IMR-90 (cell line): Measurements from ENCODE around the gene SPZ1. TPM values are rescaled to one million over a fixed set of nuclear protein-coding genes. Genes with fewer than 3 reads are reported as not detected.

Source experiments
- ATAC-seq: fragments of 200-7000 bp; cut with Tn5 transposase; 2 replicates; pipeline ENCODE4 v1.9.1; 2020; ENCODE audit warnings: low read depth, mild to moderate bottlenecking, moderate library complexity
- BruUV-seq: library from RNA; stranded (reverse); fragments of 400-500 nt; replicated peaks from 2 replicates; lab custom pipeline; 2021; lab: Mats Ljungman, UMichigan
- CTCF ChIA-PET: fragments of 300-600 bp; formaldehyde crosslinking; extraction: SDS; loops from one replicate; lab custom pipeline; 2021; ENCODE audit warnings: antibody characterized with exemption; lab: Yijun Ruan, JAX
- POLR2A ChIA-PET: fragments of 300-600 bp; sonication (Branson Sonifier 250); formaldehyde crosslinking; loops from one replicate; lab custom pipeline; 2022; ENCODE audit warnings: antibody characterized with exemption; ENCODE audit not compliant: unreplicated experiment; lab: Charles Lee
- DNase-seq: peaks from one replicate; pipeline ENCODE4 v3.0.0; 2013
- H2AFZ ChIP-seq: replicated peaks from 2 replicates; pipeline ENCODE3; 2013; ENCODE audit warnings: low read length, mild to moderate bottlenecking; ENCODE audit not compliant: poor library complexity
- H2AK5ac ChIP-seq: 2 replicates; pipeline ENCODE4 v1.6.1; 2013; ENCODE audit warnings: low read depth, low read length, inconsistent platforms
- H2AK9ac ChIP-seq: replicated peaks from 2 replicates; pipeline ENCODE3; 2013; ENCODE audit warnings: mild to moderate bottlenecking, low read depth, low read length, moderate library complexity; ENCODE audit not compliant: poor library complexity
- H2BK120ac ChIP-seq: 2 replicates; pipeline ENCODE4 v1.6.1; 2013; ENCODE audit warnings: low read depth, low read length, inconsistent platforms
- H2BK15ac ChIP-seq: 3 replicates; pipeline ENCODE4 v1.6.1; 2013; ENCODE audit warnings: low read depth, low read length, inconsistent platforms
- H2BK20ac ChIP-seq: 2 replicates; pipeline ENCODE4 v1.6.1; 2013; ENCODE audit warnings: low read depth, mild to moderate bottlenecking, inconsistent platforms, low read length, moderate library complexity
- H2BK5ac ChIP-seq: 2 replicates; pipeline ENCODE4 v1.6.1; 2013; ENCODE audit warnings: mild to moderate bottlenecking, low read depth, low read length, inconsistent platforms; ENCODE audit not compliant: poor library complexity, severe bottlenecking
- H3K14ac ChIP-seq: replicated peaks from 2 replicates; pipeline ENCODE4 v1.6.1; 2013; ENCODE audit warnings: low read depth, low read length, inconsistent platforms
- H3K18ac ChIP-seq: 2 replicates; pipeline ENCODE4 v1.6.1; 2013; ENCODE audit warnings: low read depth, low read length, control low read depth
- H3K23ac ChIP-seq: 2 replicates; pipeline ENCODE4 v1.6.1; 2013; ENCODE audit warnings: low read depth, low read length, inconsistent platforms
- H3K27ac ChIP-seq: 2 replicates; pipeline ENCODE4 v1.5.1; 2013; ENCODE audit warnings: mild to moderate bottlenecking, control low read depth, low read length; ENCODE audit not compliant: insufficient read depth
- H3K27me3 ChIP-seq: 2 replicates; pipeline ENCODE4 v1.6.1; 2013; ENCODE audit warnings: low read length; ENCODE audit not compliant: control insufficient read depth, insufficient read depth
- H3K36me3 ChIP-seq: 2 replicates; pipeline ENCODE4 v1.6.1; 2013; ENCODE audit warnings: low read length, mixed read lengths; ENCODE audit not compliant: control insufficient read depth, insufficient read depth
- H3K4ac ChIP-seq: 2 replicates; pipeline ENCODE4 v1.6.1; 2013; ENCODE audit warnings: low read depth, low read length, inconsistent platforms
- H3K4me1 ChIP-seq: 2 replicates; pipeline ENCODE4 v1.6.1; 2013; ENCODE audit warnings: low read length, mixed read lengths; ENCODE audit not compliant: control insufficient read depth, insufficient read depth
- H3K4me2 ChIP-seq: 2 replicates; pipeline ENCODE4 v1.6.1; 2013; ENCODE audit warnings: low read depth, mild to moderate bottlenecking, control low read depth, low read length, moderate library complexity
- H3K4me3 ChIP-seq: 2 replicates; pipeline ENCODE4 v1.5.1; 2013; ENCODE audit warnings: low read depth, mild to moderate bottlenecking, control low read depth, low read length, moderate library complexity; ENCODE audit not compliant: insufficient read depth
- H3K56ac ChIP-seq: 2 replicates; pipeline ENCODE4 v1.6.1; 2013; ENCODE audit warnings: low read length, inconsistent platforms; ENCODE audit not compliant: insufficient read depth; ENCODE audit errors: extremely low read depth
- H3K79me1 ChIP-seq, 2 experiments: 2 replicates each; pipeline ENCODE4 v1.6.1; 2013; ENCODE audit warnings: low read length in 2 of 2, inconsistent platforms in 1 of 2, low read depth in 1 of 2
- H3K9ac ChIP-seq: 2 replicates; pipeline ENCODE4 v1.6.1; 2013; ENCODE audit warnings: low read depth, low read length, control low read depth
- H3K9me1 ChIP-seq: 2 replicates; pipeline ENCODE4 v1.6.1; 2013; ENCODE audit warnings: low read length, inconsistent platforms; ENCODE audit not compliant: insufficient read depth
- H3K9me3 ChIP-seq: 2 replicates; pipeline ENCODE4 v1.6.1; 2013; ENCODE audit warnings: low read length; ENCODE audit not compliant: control insufficient read depth, insufficient read depth
- H4K20me1 ChIP-seq: 2 replicates; pipeline ENCODE4 v1.6.1; 2013; ENCODE audit warnings: low read length, inconsistent platforms; ENCODE audit not compliant: insufficient read depth
- H4K5ac ChIP-seq: 2 replicates; pipeline ENCODE4 v1.6.1; 2013; ENCODE audit warnings: mild to moderate bottlenecking, low read depth, low read length, control low read depth
- H4K8ac ChIP-seq, 2 experiments: 2 replicates each; pipeline ENCODE4 v1.6.1; 2013; ENCODE audit warnings: low read depth in 2 of 2, low read length in 2 of 2, control low read depth in 1 of 2, inconsistent platforms in 1 of 2
- H4K91ac ChIP-seq: 2 replicates; pipeline ENCODE4 v1.6.1; 2013; ENCODE audit warnings: low read depth, low read length, inconsistent platforms; ENCODE audit not compliant: insufficient read depth
- POLR2A ChIP-seq: IDR thresholded peaks from 2 replicates; pipeline ENCODE4 v1.6.1; 2012; ENCODE audit warnings: mild to moderate bottlenecking, low read depth, low read length
- WGBS, 2 experiments: methylation state at CpG; one replicate each; pipeline versions ENCODE4 v1.1.5 to v1.1.7; 2013; ENCODE audit warnings: missing lambda C conversion rate in 2 of 2; ENCODE audit not compliant: insufficient read length in 1 of 2; ENCODE audit errors: extremely low coverage in 2 of 2; 5-methylcytosine and 5-hydroxymethylcytosine counted together
- dilution Hi-C: fragments of 300-500 bp; cut with HindIII; formaldehyde crosslinking; loops from one replicate; pipeline ENCODE4 v1.14.3; 2018; ENCODE audit warnings: low sequenced_read_pairs; ENCODE audit not compliant: unreplicated experiment
- in situ Hi-C: fragments of 300-500 bp; cut with MboI; formaldehyde crosslinking; loops from 3 replicates; pipeline ENCODE4 v1.14.3; 2019; ENCODE audit warnings: low sequenced_read_pairs, inconsistent platforms, mixed read lengths
- intact Hi-C: fragments of 100-400 bp; cut with micrococcal nuclease; formaldehyde crosslinking; loops from 2 replicates; pipeline ENCODE4 v1.10.0; 2022
- polyA plus RNA-seq, 3 experiments: library from polyadenylated mRNA; depleted of rRNA; stranded (reverse); fragments of >200 nt; gene quantifications; 2 replicates each; pipeline ENCODE4 v1.2.3, GENCODE V29; 2012; ENCODE audit warnings: low replicate concordance in 1 of 3
- total RNA-seq: library from RNA; depleted of rRNA; stranded (reverse); fragments of >200 nt; gene quantifications from 2 replicates; pipeline ENCODE4 v1.2.3, GENCODE V29; 2012

Gene SPZ1
- total and polyA plus RNA-seq, 2 of the 4 experiments (the other 2 are of a cell fraction): not detected

- H4K8ac ChIP-seq: no peak overlapping the region
- H2BK120ac ChIP-seq: no peak overlapping the region
- H3K56ac ChIP-seq: no peak overlapping the region
- H4K91ac ChIP-seq: no peak overlapping the region
- no peak overlapping the region for H2BK20ac ChIP-seq
- H3K9me1 ChIP-seq: no peaks in the 10 kb centered on the region
- H3K18ac ChIP-seq: no peak overlapping the region
- H2BK15ac ChIP-seq: no peak overlapping the region
- H3K4me3 ChIP-seq: no peak overlapping the region
- H3K4me2 ChIP-seq: no peak overlapping the region
- H3K4me1 ChIP-seq: no peaks in the 10 kb centered on the region
- CTCF ChIA-PET: no interaction called here
- POLR2A ChIA-PET: no interaction called here
- H2BK5ac ChIP-seq: no peak overlapping the region
- H3K9me3 ChIP-seq: no peaks in the 10 kb centered on the region
- H3K9ac ChIP-seq: no peak overlapping the region
- no peak overlapping the region for H2AFZ ChIP-seq
- no peaks in the 10 kb centered on the region for H3K79me1 ChIP-seq
- no peaks in the 10 kb centered on the region for H4K20me1 ChIP-seq
- H3K23ac ChIP-seq: no peak overlapping the region
- H3K36me3 ChIP-seq: no peaks in the 10 kb centered on the region
- dilution Hi-C loops (no loop called here), in situ Hi-C loops (no loop called here), intact Hi-C loops (no loop called here)
- no peak overlapping the region for H2AK9ac ChIP-seq
- BruUV-seq: no TSS peak
- H4K5ac ChIP-seq: no peak overlapping the region
- no peak overlapping the region for H3K27ac ChIP-seq
- TF ChIP-seq POLR2A: no peak
- no peak for DNase-seq
- H3K14ac ChIP-seq: no peak overlapping the region
- H3K27me3 ChIP-seq: peaks cover 2% of the 10 kb centered on the region; the same call in 1 of the 2 replicates
- no peak for ATAC-seq
- no peak overlapping the region for H2AK5ac ChIP-seq
- H3K4ac ChIP-seq: no peak overlapping the region
- 60% methylated on average over 1 of the region's 7 CpGs; no CpG with 5 or more reads in 1 of the 2 experiments for WGBS, 2 experiments
These were observed 17.6 kb downstream of the SPZ1 start for GRCh38 chr5:80337379-80337778.
